OCI-LY7 (cell line): Measurements from ENCODE around the gene CD59.
"Not testable (repeated sequence)": the region's sequence is repeated elsewhere in the genome, so short reads cannot be mapped to it uniquely, and the experiment has no call there.

Experiments
- EZH2phosphoT487 ChIP-seq: fragments of 200-600 bp; sonication (generic); IDR thresholded peaks from 2 replicates; pipeline ENCODE4 v1.6.1; 2018; ENCODE audit warnings: low read depth, borderline replicate concordance, mild to moderate bottlenecking, mixed run types, antibody characterized with exemption, low read length, moderate library complexity, mixed read lengths
- TF ChIP-seq, protein P1 (sequence below): fragments of 200-600 bp; sonication (generic); conservative IDR thresholded peaks from 2 replicates; pipeline ENCODE4 v1.5.1; 2014; ENCODE audit warnings: mild to moderate bottlenecking, antibody characterized with exemption, low read length, moderate library complexity, mixed read lengths

- TF ChIP-seq, protein P1, sequence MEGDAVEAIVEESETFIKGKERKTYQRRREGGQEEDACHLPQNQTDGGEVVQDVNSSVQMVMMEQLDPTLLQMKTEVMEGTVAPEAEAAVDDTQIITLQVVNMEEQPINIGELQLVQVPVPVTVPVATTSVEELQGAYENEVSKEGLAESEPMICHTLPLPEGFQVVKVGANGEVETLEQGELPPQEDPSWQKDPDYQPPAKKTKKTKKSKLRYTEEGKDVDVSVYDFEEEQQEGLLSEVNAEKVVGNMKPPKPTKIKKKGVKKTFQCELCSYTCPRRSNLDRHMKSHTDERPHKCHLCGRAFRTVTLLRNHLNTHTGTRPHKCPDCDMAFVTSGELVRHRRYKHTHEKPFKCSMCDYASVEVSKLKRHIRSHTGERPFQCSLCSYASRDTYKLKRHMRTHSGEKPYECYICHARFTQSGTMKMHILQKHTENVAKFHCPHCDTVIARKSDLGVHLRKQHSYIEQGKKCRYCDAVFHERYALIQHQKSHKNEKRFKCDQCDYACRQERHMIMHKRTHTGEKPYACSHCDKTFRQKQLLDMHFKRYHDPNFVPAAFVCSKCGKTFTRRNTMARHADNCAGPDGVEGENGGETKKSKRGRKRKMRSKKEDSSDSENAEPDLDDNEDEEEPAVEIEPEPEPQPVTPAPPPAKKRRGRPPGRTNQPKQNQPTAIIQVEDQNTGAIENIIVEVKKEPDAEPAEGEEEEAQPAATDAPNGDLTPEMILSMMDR = not testable (repeated sequence)
- not testable (repeated sequence) for TF ChIP-seq EZH2phosphoT487
These were observed 28.4 kb downstream of the CD59 start for GRCh38 chr11:33707831-33708230.
